Skeletal muscle satellite cell (primary cell): ENCODE measurements around the gene MAP3K21.

Source experiments
- H3K27me3 ChIP-seq: 2 replicates; pipeline ENCODE4 v1.7.0; 2013; ENCODE audit warnings: low read length; ENCODE audit not compliant: control insufficient read depth, insufficient read depth
- H3K36me3 ChIP-seq: 2 replicates; pipeline ENCODE4 v1.7.0; 2013; ENCODE audit warnings: mild to moderate bottlenecking, control low read depth, low read length; ENCODE audit not compliant: insufficient read depth
- H3K4me1 ChIP-seq: 2 replicates; pipeline ENCODE4 v1.7.0; 2013; ENCODE audit warnings: low read length; ENCODE audit not compliant: control insufficient read depth, insufficient read depth
- H3K4me2 ChIP-seq: 2 replicates; pipeline ENCODE4 v1.7.0; 2013; ENCODE audit warnings: mild to moderate bottlenecking, low read length
- H3K4me3 ChIP-seq: 2 replicates; pipeline ENCODE4 v1.7.0; 2013; ENCODE audit warnings: low read length
- H3K9ac ChIP-seq: 2 replicates; pipeline ENCODE4 v1.7.0; 2013; ENCODE audit warnings: mild to moderate bottlenecking, low read depth, low read length, moderate library complexity
- H3K9me3 ChIP-seq: replicated peaks from 2 replicates; pipeline ENCODE4 v1.7.0; 2013; ENCODE audit warnings: mild to moderate bottlenecking, control low read depth, low read length

MAP3K21 gene

GRCh38 chr1:233394860-233395717 lies 67.6 kb downstream of the MAP3K21 start:
- Histone ChIP-seq H3K4me1 (no peaks in the 10 kb centered on the region), H3K9me3 (no peaks in the 10 kb centered on the region), H3K27me3 (peaks cover 5% of the 10 kb centered on the region), H3K9ac (no peak overlapping the region), H3K36me3 (no peaks in the 10 kb centered on the region), H3K4me3 (no peak overlapping the region), H3K4me2 (no peak overlapping the region)

GRCh38 chr1:233395863-233396646 lies 68.5 kb downstream of the MAP3K21 start:
- H3K36me3 ChIP-seq, result no peaks in the 10 kb centered on the region
- no peak overlapping the region for H3K4me2 ChIP-seq
- H3K9me3 ChIP-seq, result no peaks in the 10 kb centered on the region
- no peak overlapping the region for H3K9ac ChIP-seq
- H3K4me1 ChIP-seq, result no peaks in the 10 kb centered on the region
- no peak overlapping the region for H3K4me3 ChIP-seq
- peaks cover 2% of the 10 kb centered on the region for H3K27me3 ChIP-seq

- H3K4me2 ChIP-seq, result no peak overlapping the region
- no peaks in the 10 kb centered on the region for H3K4me1 ChIP-seq
- H3K9ac ChIP-seq, result no peak overlapping the region
- no peaks in the 10 kb centered on the region for H3K9me3 ChIP-seq
- no peaks in the 10 kb centered on the region for H3K36me3 ChIP-seq
- H3K27me3 ChIP-seq, result no peaks in the 10 kb centered on the region
- H3K4me3 ChIP-seq, result no peak overlapping the region
These were observed 78.9 kb downstream of the MAP3K21 start for GRCh38 chr1:233406339-233406960.

DNA sequence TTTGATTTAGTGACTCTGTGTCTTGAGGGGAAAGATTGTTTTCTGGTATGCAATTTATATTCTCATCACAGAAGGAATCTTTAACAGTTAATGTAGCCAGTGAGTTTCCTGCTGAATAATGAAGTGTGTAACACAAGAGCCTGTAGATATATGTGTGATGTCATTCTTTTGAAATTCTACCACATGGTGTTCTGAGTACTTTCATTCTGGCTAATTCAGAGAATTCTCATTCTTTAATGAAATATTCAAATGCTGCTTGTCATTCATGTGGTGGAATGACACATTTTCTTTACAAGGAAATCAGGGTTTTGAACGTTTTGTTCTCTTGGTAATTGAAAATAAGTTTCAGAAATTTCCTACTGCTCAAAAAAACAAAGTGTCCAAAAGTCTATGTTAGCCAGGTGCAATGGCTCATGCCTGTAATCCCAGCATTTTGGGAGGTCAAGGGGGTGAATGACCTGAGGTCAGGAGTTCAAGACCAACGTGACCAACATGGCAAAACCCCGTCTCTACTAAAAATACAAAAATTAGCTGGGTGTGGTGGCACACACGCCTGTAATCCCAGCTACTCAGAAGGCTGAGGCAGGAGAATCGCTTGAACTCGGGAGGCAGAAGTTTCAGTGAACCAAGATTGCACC lies 79.6 kb downstream of the MAP3K21 start:
- Histone ChIP-seq H3K9me3 (no peaks in the 10 kb centered on the region), H3K4me3 (no peak overlapping the region), H3K9ac (no peak overlapping the region), H3K4me1 (no peaks in the 10 kb centered on the region), H3K36me3 (no peaks in the 10 kb centered on the region), H3K4me2 (no peak overlapping the region), H3K27me3 (no peaks in the 10 kb centered on the region)

GRCh38 chr1:233409540-233409939 lies 82.0 kb downstream of the MAP3K21 start:
- Histone ChIP-seq H3K36me3 (no peaks in the 10 kb centered on the region), H3K4me1 (no peaks in the 10 kb centered on the region), H3K9me3 (no peaks in the 10 kb centered on the region), H3K4me3 (no peak overlapping the region), H3K4me2 (no peak overlapping the region), H3K27me3 (no peaks in the 10 kb centered on the region), H3K9ac (no peak overlapping the region)

GRCh38 chr1:233410906-233411305 lies 83.4 kb downstream of the MAP3K21 start:
- Histone ChIP-seq H3K36me3 (no peaks in the 10 kb centered on the region), H3K4me1 (no peaks in the 10 kb centered on the region), H3K9ac (no peak overlapping the region), H3K4me2 (no peak overlapping the region), H3K9me3 (no peaks in the 10 kb centered on the region), H3K27me3 (no peaks in the 10 kb centered on the region), H3K4me3 (no peak overlapping the region)

- H3K9me3 ChIP-seq, result no peaks in the 10 kb centered on the region
- H3K36me3 ChIP-seq, result no peaks in the 10 kb centered on the region
- no peak overlapping the region for H3K9ac ChIP-seq
- no peak overlapping the region for H3K4me2 ChIP-seq
- no peak overlapping the region for H3K4me3 ChIP-seq
- no peaks in the 10 kb centered on the region for H3K27me3 ChIP-seq
- no peaks in the 10 kb centered on the region for H3K4me1 ChIP-seq
These were observed 85.3 kb downstream of the MAP3K21 start for GRCh38 chr1:233412812-233413211.

GRCh38 chr1:233421293-233421692 lies 93.8 kb downstream of the MAP3K21 start:
- Histone ChIP-seq H3K4me2 (no peak overlapping the region), H3K4me1 (no peaks in the 10 kb centered on the region), H3K9ac (no peak overlapping the region), H3K36me3 (no peaks in the 10 kb centered on the region), H3K9me3 (no peaks in the 10 kb centered on the region), H3K4me3 (no peak overlapping the region), H3K27me3 (no peaks in the 10 kb centered on the region)

DNA sequence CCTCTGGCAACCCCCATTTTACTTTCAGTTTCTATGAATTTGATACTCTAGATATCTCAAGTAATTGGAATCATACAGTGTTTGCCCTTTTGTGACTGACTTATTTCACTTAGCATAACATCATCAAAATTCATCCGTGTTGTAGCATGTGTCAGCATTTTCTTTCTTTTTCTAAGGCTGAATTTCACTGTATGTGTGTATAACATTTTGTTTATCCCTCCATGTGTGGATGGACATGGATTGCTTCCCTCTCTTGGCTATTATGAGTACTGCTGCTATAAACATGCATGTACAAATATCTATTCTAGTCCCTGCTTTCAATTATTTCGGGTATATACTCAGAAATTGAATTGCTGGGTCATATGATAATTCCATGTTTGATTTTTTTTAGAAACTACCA lies 97.3 kb downstream of the MAP3K21 start:
- Histone ChIP-seq H3K27me3 (no peaks in the 10 kb centered on the region), H3K4me2 (no peak overlapping the region), H3K36me3 (no peaks in the 10 kb centered on the region), H3K4me3 (no peak overlapping the region), H3K9me3 (no peaks in the 10 kb centered on the region), H3K4me1 (no peaks in the 10 kb centered on the region), H3K9ac (no peak overlapping the region)

GRCh38 chr1:233427907-233428306 lies 100.4 kb downstream of the MAP3K21 start:
- H3K9me3 ChIP-seq, result no peaks in the 10 kb centered on the region
- H3K9ac ChIP-seq, result no peak overlapping the region
- no peak overlapping the region for H3K4me2 ChIP-seq
- H3K36me3 ChIP-seq, result no peaks in the 10 kb centered on the region
- no peak overlapping the region for H3K4me3 ChIP-seq
- no peaks in the 10 kb centered on the region for H3K4me1 ChIP-seq
- H3K27me3 ChIP-seq, result no peaks in the 10 kb centered on the region

DNA sequence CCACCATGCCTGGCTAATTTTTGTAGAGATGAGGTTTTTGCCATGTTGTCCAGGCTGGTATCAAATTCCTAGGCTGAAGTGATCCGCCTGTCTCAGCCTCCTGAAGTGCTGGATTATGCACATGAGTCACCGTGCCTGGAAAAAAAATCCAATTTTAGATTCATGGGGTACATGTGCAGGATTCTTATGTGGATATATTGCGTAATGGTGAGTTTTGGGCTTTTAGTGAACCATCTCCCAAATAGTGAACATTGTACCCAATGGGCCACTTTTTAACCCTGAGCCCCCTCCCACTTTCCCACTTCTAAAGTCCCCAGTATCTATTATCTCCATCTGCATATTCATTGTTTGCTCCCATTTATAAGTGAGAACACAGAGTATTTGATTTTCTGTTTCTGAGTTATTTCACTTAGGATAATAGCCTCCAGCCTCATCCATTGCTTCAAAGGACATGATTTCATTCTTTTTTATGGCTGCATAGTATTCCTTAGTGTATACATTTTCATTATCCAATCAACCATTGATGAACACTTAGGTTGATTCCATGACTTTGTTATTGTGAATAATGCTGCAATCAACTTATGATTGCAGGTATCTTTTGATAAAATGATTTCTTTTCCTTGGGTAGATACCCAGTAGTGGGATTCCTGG lies 104.4 kb downstream of the MAP3K21 start:
- Histone ChIP-seq H3K9ac (no peak overlapping the region), H3K27me3 (no peaks in the 10 kb centered on the region), H3K4me1 (no peaks in the 10 kb centered on the region), H3K36me3 (no peaks in the 10 kb centered on the region), H3K4me3 (no peak overlapping the region), H3K4me2 (no peak overlapping the region), H3K9me3 (no peaks in the 10 kb centered on the region)
